Caki2 (cell line): Measurements from ENCODE around the gene PIRT. TPM values are rescaled to one million over a fixed set of nuclear protein-coding genes. Genes with fewer than 3 reads are reported as not detected.

ENCODE experiments used
- DNase-seq: peaks from one replicate; pipeline ENCODE4 v3.0.0-alpha.2; 2015; ENCODE audit warnings: low read depth
- in situ Hi-C: cut with HindIII; loops from 2 replicates; pipeline ENCODE4 v1.10.0; 2016; ENCODE audit warnings: low sequenced_read_pairs, low pct_unique_long_range_greater_than_20kb, mixed read lengths
- total RNA-seq: library from RNA; depleted of rRNA; stranded (reverse); fragments of >200 nt; shearing (Covaris generic); gene quantifications from 2 replicates; pipeline ENCODE4 v1.2.3, GENCODE V29; 2014; ENCODE audit warnings: low replicate concordance

Gene PIRT
- total RNA-seq, 1 experiment from 2014 or later, result not detected

- in situ Hi-C loops, result no loop called here
- no peak for DNase-seq
These were observed 39.5 kb downstream of the PIRT start for GRCh38 chr17:10798332-10798749.

- in situ Hi-C loops, result no loop called here
- DNase-seq, result no peak
These were observed 40.2 kb downstream of the PIRT start for GRCh38 chr17:10797476-10798328.

- in situ Hi-C loops, result no loop called here
These were observed 44.1 kb downstream of the PIRT start for GRCh38 chr17:10793816-10794215.

GRCh38 chr17:10793256-10793655 is 44.6 kb downstream of the PIRT start:
- in situ Hi-C loops, result no loop called here
- no peak for DNase-seq

More at GRCh38 chr17:10793816-10794215, 44.1 kb downstream of the PIRT start:
- peak; percentile 11 for DNase-seq

DNA sequence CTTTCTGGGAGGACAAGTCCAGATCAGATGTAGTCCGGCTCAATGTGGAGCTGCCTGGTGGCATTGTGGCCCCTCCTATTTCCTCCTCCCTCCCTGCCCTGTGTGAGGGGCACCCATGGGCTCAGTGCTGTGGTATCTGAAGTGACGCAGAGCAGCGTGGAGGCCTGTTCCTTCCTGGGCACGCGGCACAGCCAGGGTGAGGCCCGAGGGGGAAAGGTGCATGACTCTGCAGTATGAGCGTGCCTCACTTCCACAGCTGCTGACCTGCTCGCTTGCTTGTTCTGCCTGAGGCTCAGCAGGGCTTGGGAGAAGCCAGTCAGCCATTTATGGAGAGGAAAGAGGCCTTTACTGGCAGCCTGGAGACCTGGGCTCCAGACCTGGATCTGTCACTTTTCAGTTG is 45.7 kb downstream of the PIRT start:
- DNase-seq, result no peak
- in situ Hi-C loops, result no loop called here

GRCh38 chr17:10790491-10791401 is 47.1 kb downstream of the PIRT start:
- no peak for DNase-seq

GRCh38 chr17:10789694-10790271 is 48.1 kb downstream of the PIRT start:
- no peak for DNase-seq
- in situ Hi-C loops, result no loop called here

More at GRCh38 chr17:10790491-10791401, 47.1 kb downstream of the PIRT start:
- in situ Hi-C loops, result no loop called here

DNA sequence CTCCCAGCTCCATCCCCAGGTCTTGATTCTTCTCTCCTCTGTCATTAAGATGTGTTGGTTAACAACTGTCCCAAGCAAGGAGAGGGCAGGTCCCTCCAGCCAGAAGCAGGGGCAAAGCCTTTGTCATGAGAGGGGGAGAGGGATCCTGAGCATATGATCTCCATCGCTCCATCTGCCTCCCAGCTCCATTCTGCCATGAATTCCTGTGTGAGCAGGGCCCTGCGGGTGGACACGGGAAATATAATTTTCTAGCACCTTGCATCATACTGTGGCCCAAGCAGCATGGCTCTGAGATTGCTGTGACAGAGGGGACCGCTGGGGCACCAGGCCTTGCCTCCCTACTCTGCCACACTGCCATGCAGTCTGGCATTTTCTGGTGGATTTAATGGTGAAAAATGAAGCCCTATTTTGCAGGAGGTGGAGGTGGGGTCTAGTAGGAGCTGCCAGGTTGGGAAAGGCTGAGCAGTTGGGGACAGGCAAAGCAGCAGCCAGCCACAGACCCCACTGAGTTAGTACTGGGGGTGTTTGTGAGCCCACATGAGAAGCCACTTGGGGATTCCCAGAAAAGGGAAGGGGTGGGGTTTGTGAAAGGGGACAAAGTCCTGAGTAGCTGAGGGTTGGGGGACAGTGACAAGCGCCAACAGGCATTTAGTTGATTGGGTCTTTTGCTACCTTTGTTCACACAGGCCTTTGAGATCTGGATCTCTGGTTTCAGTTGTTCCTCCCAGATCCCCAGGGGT is 50.4 kb downstream of the PIRT start:
- no peak for DNase-seq
- in situ Hi-C loops, result no loop called here

DNA sequence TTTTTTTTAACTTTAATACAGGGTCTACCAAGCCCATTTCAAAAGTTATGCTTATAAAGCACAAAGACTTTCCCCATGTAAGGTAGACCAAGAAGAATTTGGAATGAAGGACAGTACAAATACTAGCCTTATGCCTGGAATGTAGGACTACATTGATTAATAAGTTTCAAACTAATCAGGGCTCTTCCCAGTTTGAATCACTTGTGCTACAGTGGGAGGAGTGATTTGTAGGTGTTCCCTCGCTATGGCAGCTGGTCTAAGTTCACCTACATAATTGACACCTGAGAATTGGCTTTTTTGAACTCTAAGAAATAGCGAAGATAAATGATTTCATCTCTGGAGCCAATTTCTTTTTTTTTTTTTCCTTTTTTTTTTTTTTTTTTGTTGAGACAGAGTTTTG is 52.6 kb downstream of the PIRT start:
- in situ Hi-C loops, result no loop called here
- DNase-seq, result no peak

DNA sequence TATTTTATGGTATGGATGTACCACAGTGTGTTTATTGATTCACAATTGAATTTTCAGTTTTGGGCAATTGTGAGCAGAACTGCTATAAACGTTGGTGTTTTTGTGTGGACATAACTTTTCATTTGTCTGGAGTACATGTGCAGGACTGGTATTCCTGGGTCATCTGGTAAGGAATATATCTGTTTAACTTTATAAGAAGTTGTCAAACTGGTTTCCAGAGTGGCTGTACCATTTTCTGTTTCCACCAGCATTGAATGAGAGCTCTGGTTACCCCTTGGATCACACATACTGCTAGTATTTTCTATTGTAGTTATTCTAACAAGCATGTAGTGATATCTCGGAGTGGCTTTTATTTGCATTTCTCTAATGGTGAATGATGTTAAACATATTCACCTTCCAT is 58.3 kb downstream of the PIRT start:
- in situ Hi-C loops, result no loop called here
- no peak for DNase-seq

DNA sequence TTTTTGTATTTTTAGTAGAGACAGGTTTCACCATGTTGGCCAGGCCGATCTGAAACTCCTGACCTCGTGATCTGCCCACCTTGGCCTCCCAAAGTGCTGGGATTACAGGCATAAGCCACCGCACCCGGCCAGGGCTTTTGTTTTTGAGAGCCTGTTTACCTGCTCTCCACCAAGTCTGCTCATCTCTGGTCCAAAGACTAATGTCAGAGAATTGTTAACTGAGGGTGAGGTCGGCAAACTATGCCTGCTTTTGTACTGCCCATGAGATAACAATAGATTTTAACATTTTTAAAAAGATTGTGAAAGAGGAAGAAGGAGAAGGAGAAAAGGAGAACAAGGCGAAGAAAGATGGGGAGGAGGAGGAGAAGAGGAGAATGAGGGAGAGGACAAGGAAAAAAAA is 60.0 kb downstream of the PIRT start:
- no peak for DNase-seq
- in situ Hi-C loops, result no loop called here

- no peak for DNase-seq
- in situ Hi-C loops, result no loop called here
These were observed 60.6 kb downstream of the PIRT start for GRCh38 chr17:10777131-10777807.

DNA sequence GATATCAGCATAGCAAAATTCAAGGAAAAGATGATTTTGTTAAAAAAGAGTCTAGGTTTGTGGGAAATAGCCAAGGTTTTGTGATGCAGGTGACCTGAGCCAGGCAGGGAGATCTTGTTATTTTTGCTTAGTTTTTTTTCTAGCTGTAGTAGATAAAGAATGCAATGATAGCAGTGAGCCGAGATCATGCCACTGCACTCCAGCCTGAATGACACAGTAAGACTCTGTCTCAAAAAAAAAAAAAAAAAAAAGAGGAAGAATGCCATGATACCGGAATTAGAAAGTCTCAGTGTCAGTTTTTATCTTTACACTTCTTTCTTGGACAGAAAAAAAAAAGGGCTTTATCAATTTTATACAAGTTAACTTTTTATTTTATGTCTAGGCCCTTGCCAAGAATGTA is 61.5 kb downstream of the PIRT start:
- in situ Hi-C loops, result no loop called here
- DNase-seq, result no peak

GRCh38 chr17:10775740-10776356 is 62.0 kb downstream of the PIRT start:
- in situ Hi-C loops, result no loop called here
- no peak for DNase-seq

- DNase-seq, result no peak
- in situ Hi-C loops, result no loop called here
These were observed 62.8 kb downstream of the PIRT start for GRCh38 chr17:10775058-10775457.

DNA sequence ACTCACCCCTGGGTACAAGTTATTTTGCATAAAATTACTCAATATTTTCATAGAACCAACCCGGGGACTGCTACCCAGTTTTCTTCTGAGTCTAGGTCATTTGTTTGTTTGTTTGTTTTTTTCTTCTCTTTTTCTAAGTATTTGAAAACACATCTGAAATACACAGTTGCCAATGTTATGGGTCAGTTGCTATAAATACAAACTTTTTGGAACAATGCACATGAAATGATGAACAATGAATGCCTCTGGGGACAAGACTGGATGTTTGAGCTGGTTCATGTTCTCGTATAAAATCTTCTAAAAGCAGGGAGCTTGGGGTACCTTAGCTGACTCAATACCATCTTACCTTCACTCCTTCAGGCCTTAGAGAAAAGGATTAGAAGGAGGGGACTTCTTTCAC is 64.5 kb downstream of the PIRT start:
- in situ Hi-C loops, result no loop called here
- no peak for DNase-seq
